ENCODE results near the gene PPP2R2D. TPM values are rescaled to one million over a fixed set of nuclear protein-coding genes. Genes with fewer than 3 reads are reported as not detected.
A peak's percentile ranks its signal among the peaks of the same experiment; 100 is the strongest.

The PPP2R2D gene
- total RNA-seq: 10 to 100 TPM; 35.8 to 96.7 (median 43.7) TPM
- polyA plus RNA-seq: 10 to 100 TPM; 15.6 to 18.9 (median 17.7) TPM
- long read RNA-seq, donor 1, full-length matches to known transcripts: 1 of 1 reads
- long read RNA-seq, donor 1, partial matches to known transcripts: 0 of 1 reads
- long read RNA-seq, donor 1, other reads (novel, unspliced or antisense): 0 of 1 reads
- long read RNA-seq, donor 2: 0 reads
- long read RNA-seq, donor 3, full-length matches to known transcripts: 1 of 1 reads
- long read RNA-seq, donor 3, partial matches to known transcripts: 0 of 1 reads
- long read RNA-seq, donor 3, other reads (novel, unspliced or antisense): 0 of 1 reads
- long read RNA-seq, donor 4: 0 reads
- long read RNA-seq, donor 5, full-length matches to known transcripts: 1 of 1 reads
- long read RNA-seq, donor 5, partial matches to known transcripts: 0 of 1 reads
- long read RNA-seq, donor 5, other reads (novel, unspliced or antisense): 0 of 1 reads
- long read RNA-seq, donor 6, full-length matches to known transcripts: 6 of 6 reads
- long read RNA-seq, donor 6, partial matches to known transcripts: 0 of 6 reads
- long read RNA-seq, donor 6, other reads (novel, unspliced or antisense): 0 of 6 reads
- long read RNA-seq, donor 7, full-length matches to known transcripts: 2 of 2 reads
- long read RNA-seq, donor 7, partial matches to known transcripts: 0 of 2 reads
- long read RNA-seq, donor 7, other reads (novel, unspliced or antisense): 0 of 2 reads
- long read RNA-seq, donor 8, partial matches to known transcripts: 53 of 91 reads
- long read RNA-seq, donor 8, other reads (novel, unspliced or antisense): 38 of 91 reads
- long read RNA-seq, donor 9, full-length matches to known transcripts: 1 of 1 reads
- long read RNA-seq, donor 9, partial matches to known transcripts: 0 of 1 reads
- long read RNA-seq, donor 9, other reads (novel, unspliced or antisense): 0 of 1 reads
- long read RNA-seq, donor 10: 0 reads

GRCh38 chr10:131900350-131901152, at the start of gene PPP2R2D:
TSS of gene PPP2R2D (plus strand) at chr10:131901008. CDS start at chr10:131901149, 141 bp downstream.
- TF ChIP-seq POLR2A (IDR thresholded peaks at IDR 0.05) (no peak), POLR2AphosphoS5 (IDR thresholded peaks at IDR 0.05) (peak in 2 of 3 donors; percentile 48 to 68)
- intact Hi-C loops (cut with DNase I; ENCODE audit: low total_unique reads): no loop called here
- 0 to 1% (median 0%) methylated on average over 15 to 105 of the region's 107 CpGs for WGBS, 5 donors
- Histone ChIP-seq H3K4me1 (peaks cover 22 to 50% (median 45%) of the 10 kb centered on the region in 4 donors), H3K27ac (peak within 1 kb of the TSS; percentile 93 to 99 (median 98)), H3K9me3 (no peaks in the 10 kb centered on the region), H3K27me3 (peaks cover 0 to 25% (median 12%) of the 10 kb centered on the region in 3 donors), H3K4me3 (peak within 1 kb of the TSS; percentile 87 to 99 (median 91)), H3K36me3 (peaks cover 0 to 4% (median under 1%) of the 10 kb centered on the region in 4 donors)
- DNase-seq: peak; percentile 96 to 98

GRCh38 chr10:131851346-131851745, 49.5 kb upstream of the PPP2R2D start:
- TF ChIP-seq CTCF (IDR thresholded peaks at IDR 0.05) (no peak), EP300 (IDR thresholded peaks at IDR 0.05) (no peak)
- H3K4me1 ChIP-seq: no peaks in the 10 kb centered on the region
- H3K27ac ChIP-seq: no peak overlapping the region
- 87 to 94% (median 91%) methylated on average over 11 of the region's 11 CpGs for WGBS, 5 donors
- H3K4me3 ChIP-seq: no peak overlapping the region
- peak in 1 of 2 donors; percentile 18 for DNase-seq
- no peaks in the 10 kb centered on the region for H3K36me3 ChIP-seq
- H3K9me3 ChIP-seq: no peaks in the 10 kb centered on the region
- H3K27me3 ChIP-seq: peaks cover 0 to 30% (median 8%) of the 10 kb centered on the region in 3 donors
- intact Hi-C loops (cut with DNase I; ENCODE audit: low total_unique reads): no loop called here

- H3K27ac ChIP-seq: no peak overlapping the region
- H3K4me3 ChIP-seq: no peak overlapping the region
- H3K9me3 ChIP-seq: no peaks in the 10 kb centered on the region
- DNase-seq: no peak
- TF ChIP-seq CTCF (IDR thresholded peaks at IDR 0.05): no peak
- no peak for TF ChIP-seq EP300 (IDR thresholded peaks at IDR 0.05)
- TF ChIP-seq POLR2AphosphoS5 (IDR thresholded peaks at IDR 0.05): no peak
- TF ChIP-seq POLR2A (IDR thresholded peaks at IDR 0.05): no peak
- WGBS, 5 donors: 88 to 92% (median 90%) methylated on average over 32 of the region's 32 CpGs
- H3K36me3 ChIP-seq: no peaks in the 10 kb centered on the region
- intact Hi-C loops (cut with DNase I; ENCODE audit: low total_unique reads): no loop called here
- H3K4me1 ChIP-seq: no peaks in the 10 kb centered on the region
- peaks cover 0 to 32% (median 1%) of the 10 kb centered on the region in 3 donors for H3K27me3 ChIP-seq
Observed at GRCh38 chr10:131852176-131852822, 48.5 kb upstream of the PPP2R2D start.

GRCh38 chr10:131852823-131853609, 47.8 kb upstream of the PPP2R2D start:
- Histone ChIP-seq H3K4me1 (no peaks in the 10 kb centered on the region), H3K4me3 (no peak overlapping the region), H3K27ac (no peak overlapping the region), H3K9me3 (no peaks in the 10 kb centered on the region), H3K27me3 (peaks cover 0 to 38% (median 0%) of the 10 kb centered on the region in 3 donors), H3K36me3 (no peaks in the 10 kb centered on the region)
- 86 to 91% (median 87%) methylated on average over 14 to 25 of the region's 25 CpGs for WGBS, 5 donors
- intact Hi-C loops (cut with DNase I; ENCODE audit: low total_unique reads): no loop called here
- TF ChIP-seq CTCF (IDR thresholded peaks at IDR 0.05) (no peak), EP300 (IDR thresholded peaks at IDR 0.05) (no peak), POLR2A (IDR thresholded peaks at IDR 0.05) (no peak)
- DNase-seq: no peak

All from stomach (tissue), 19 donors.